Kidney (tissue), 14 donors: ENCODE results near the gene NEK4. TPM values are rescaled to one million over a fixed set of nuclear protein-coding genes. Genes with fewer than 3 reads are reported as not detected.

Source experiments
- DNase-seq, 5 donors: peaks; one replicate each; pipeline ENCODE4 v3.0.0-alpha.2; 2013 to 2020
- FAIRE-seq: peaks from 2 replicates; lab custom pipeline; 2012; peaks lifted over from hg19 to GRCh38; lab: Jason Lieb, UNC
- H3K27ac ChIP-seq, 2 donors: one replicate each; pipeline ENCODE4 v1.7.0; 2013; ENCODE audit warnings: low read depth in 2 of 2, low read length in 2 of 2, inconsistent platforms in 1 of 2
- H3K27me3 ChIP-seq: one replicate; pipeline ENCODE4 v1.7.1; 2013; ENCODE audit warnings: low read length, inconsistent platforms; ENCODE audit not compliant: control insufficient read depth, insufficient read depth
- H3K36me3 ChIP-seq, 3 donors: one replicate each; pipeline versions ENCODE4 v1.7.0 to v1.7.1; 2013; ENCODE audit warnings: low read length in 3 of 3, control low read depth in 1 of 3, inconsistent platforms in 1 of 3; ENCODE audit not compliant: insufficient read depth in 3 of 3, control insufficient read depth in 2 of 3
- H3K4me1 ChIP-seq, 3 donors: one replicate each; pipeline versions ENCODE4 v1.7.0 to v1.7.1; 2013; ENCODE audit warnings: low read length in 3 of 3, inconsistent platforms in 1 of 3, low read depth in 1 of 3; ENCODE audit not compliant: control insufficient read depth in 2 of 3, insufficient read depth in 2 of 3
- H3K4me3 ChIP-seq, 3 donors: one replicate each; pipeline versions ENCODE4 v1.7.0 to v1.8.1; 2013; ENCODE audit warnings: low read length in 3 of 3, control low read depth in 1 of 3, inconsistent platforms in 1 of 3
- H3K9ac ChIP-seq, 3 donors: one replicate each; pipeline versions ENCODE4 v1.7.0 to v1.7.1; 2013; ENCODE audit warnings: low read length in 3 of 3, control low read depth in 1 of 3, inconsistent platforms in 1 of 3
- H3K9me3 ChIP-seq, 3 donors: one replicate each; pipeline versions ENCODE4 v1.7.0 to v1.7.1; 2013; ENCODE audit warnings: low read length in 3 of 3, control low read depth in 1 of 3, inconsistent platforms in 1 of 3; ENCODE audit not compliant: control insufficient read depth in 2 of 3, insufficient read depth in 1 of 3
- intact Hi-C: fragments of 100-400 bp; cut with DNase I; formaldehyde crosslinking; loops from one replicate; pipeline ENCODE4 v1.11.1; 2022
- polyA plus RNA-seq: library from polyadenylated mRNA; stranded (reverse); fragments of 350-450 nt; fragmentation: Illumina TruSeq; extraction: RNeasy Lipid Tissue Mini Kit (QIAGEN cat#74804); gene quantifications from one replicate; pipeline ENCODE4 v1.2.3, GENCODE V29; 2014; ENCODE audit warnings: low read depth, low replicate concordance; ENCODE audit not compliant: insufficient read depth
- total RNA-seq: library from RNA; stranded (reverse); fragmentation: NEBNext Ultra II Directional; extraction: Animal tissue kit (Norgen Biotek cat#: 25700); gene quantifications from one replicate; pipeline ENCODE4 v1.2.1, GENCODE V29; 2021
- TF ChIP-seq, protein P1 (sequence below): IDR thresholded peaks from 3 replicates; pipeline ENCODE4 v1.5.1; 2012; ENCODE audit warnings: mild to moderate bottlenecking, moderate library complexity, borderline replicate concordance; ENCODE audit not compliant: insufficient read depth; ENCODE audit errors: extremely low read depth
- donor health status: control.
- donor health status: control.
- donor health status: control.
- donor health status: control.
- donor health status: control.
- donor health status: DM: yes; HTN: yes; CAD: no.
- donor health status: Normal renal cell carcinoma (clear cell type).

The NEK4 gene
- total and polyA plus RNA-seq, 2 donors from 2014 or later = 5.5 to 27.9 TPM

GRCh38 chr3:52774901-52775864 lies 4.4 kb upstream of the NEK4 start:
- peak in 1 of 5 donors; percentile 26 for DNase-seq
- TF ChIP-seq, protein P1, sequence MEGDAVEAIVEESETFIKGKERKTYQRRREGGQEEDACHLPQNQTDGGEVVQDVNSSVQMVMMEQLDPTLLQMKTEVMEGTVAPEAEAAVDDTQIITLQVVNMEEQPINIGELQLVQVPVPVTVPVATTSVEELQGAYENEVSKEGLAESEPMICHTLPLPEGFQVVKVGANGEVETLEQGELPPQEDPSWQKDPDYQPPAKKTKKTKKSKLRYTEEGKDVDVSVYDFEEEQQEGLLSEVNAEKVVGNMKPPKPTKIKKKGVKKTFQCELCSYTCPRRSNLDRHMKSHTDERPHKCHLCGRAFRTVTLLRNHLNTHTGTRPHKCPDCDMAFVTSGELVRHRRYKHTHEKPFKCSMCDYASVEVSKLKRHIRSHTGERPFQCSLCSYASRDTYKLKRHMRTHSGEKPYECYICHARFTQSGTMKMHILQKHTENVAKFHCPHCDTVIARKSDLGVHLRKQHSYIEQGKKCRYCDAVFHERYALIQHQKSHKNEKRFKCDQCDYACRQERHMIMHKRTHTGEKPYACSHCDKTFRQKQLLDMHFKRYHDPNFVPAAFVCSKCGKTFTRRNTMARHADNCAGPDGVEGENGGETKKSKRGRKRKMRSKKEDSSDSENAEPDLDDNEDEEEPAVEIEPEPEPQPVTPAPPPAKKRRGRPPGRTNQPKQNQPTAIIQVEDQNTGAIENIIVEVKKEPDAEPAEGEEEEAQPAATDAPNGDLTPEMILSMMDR = no peak
- no peak overlapping the region for H3K27ac ChIP-seq
- no peaks in the 10 kb centered on the region for H3K27me3 ChIP-seq
- H3K4me1 ChIP-seq = no peaks in the 10 kb centered on the region
- no peaks in the 10 kb centered on the region for H3K36me3 ChIP-seq
- no peaks in the 10 kb centered on the region for H3K9me3 ChIP-seq
- H3K9ac ChIP-seq = no peak overlapping the region
- H3K4me3 ChIP-seq = no peak overlapping the region
- FAIRE-seq = no peak
- intact Hi-C loops = no loop called here

DNA sequence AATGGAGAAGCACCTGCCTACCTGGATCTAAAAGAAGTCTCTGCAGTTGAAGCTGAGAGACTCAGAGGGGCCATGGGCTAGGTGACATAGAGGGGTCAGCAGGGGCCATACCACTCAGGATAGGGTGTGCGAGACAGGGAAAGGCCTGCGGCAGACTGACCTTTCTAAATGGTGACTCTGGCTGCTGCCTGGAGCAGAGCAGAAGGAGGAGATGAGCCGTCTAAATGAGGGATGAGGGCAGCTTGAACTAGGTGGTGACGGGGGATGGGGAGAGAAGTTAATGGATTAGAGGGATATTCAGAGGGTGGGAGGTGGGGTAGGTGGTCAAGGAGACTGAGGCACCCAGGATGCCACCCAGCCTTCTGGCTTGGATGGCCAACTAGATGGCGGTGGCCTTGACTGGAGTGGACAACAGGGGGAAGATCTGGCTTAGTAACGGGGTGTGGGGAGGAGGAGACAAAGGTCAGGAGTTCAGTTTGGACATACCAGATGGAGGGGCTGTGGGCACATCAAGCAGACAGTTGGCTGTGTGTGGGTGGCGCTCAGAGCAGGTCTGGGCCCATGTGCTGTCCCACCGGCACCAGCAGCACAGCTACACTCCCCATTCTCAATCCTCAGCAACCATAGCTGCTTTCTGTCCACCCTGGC lies 3.5 kb upstream of the NEK4 start:
- FAIRE-seq (no peak), DNase-seq (peak in 1 of 5 donors; percentile 27)
- H3K9me3 ChIP-seq = no peaks in the 10 kb centered on the region
- peaks cover 0 to 5% (median 3%) of the 10 kb centered on the region in 3 donors for H3K4me1 ChIP-seq
- no peaks in the 10 kb centered on the region for H3K27me3 ChIP-seq
- H3K9ac ChIP-seq = no peak overlapping the region
- no peak overlapping the region for H3K4me3 ChIP-seq
- TF ChIP-seq, protein P1 = no peak
- no peaks in the 10 kb centered on the region for H3K36me3 ChIP-seq
- no peak overlapping the region for H3K27ac ChIP-seq
- intact Hi-C loops = no loop called here

GRCh38 chr3:52773361-52774065 lies 2.8 kb upstream of the NEK4 start:
- no peak for FAIRE-seq
- TF ChIP-seq, protein P1 = no peak
- Histone ChIP-seq H3K36me3 (no peaks in the 10 kb centered on the region), H3K4me3 (no peak overlapping the region), H3K27ac (no peak overlapping the region), H3K9ac (no peak overlapping the region), H3K9me3 (no peaks in the 10 kb centered on the region), H3K27me3 (no peaks in the 10 kb centered on the region), H3K4me1 (peaks cover 0 to 5% (median 3%) of the 10 kb centered on the region in 3 donors)
- intact Hi-C loops = no loop called here
- peak in 1 of 5 donors; percentile 57 for DNase-seq
